Natural killer cell treated with Interleukin-12 subunit alpha and Interleukin-12 subunit beta and Interleukin-15 and Interleukin-18, amount 100 ng/mL, for 72 hours (primary cell): ENCODE results near the gene SPTBN5. TPM values are rescaled to one million over a fixed set of nuclear protein-coding genes. Genes with fewer than 3 reads are reported as not detected.
A peak's percentile ranks its signal among the peaks of the same experiment; 100 is the strongest.
"Not testable (repeated sequence)": the region's sequence is repeated elsewhere in the genome, so short reads cannot be mapped to it uniquely, and the experiment has no call there.

Experiments
- ATAC-seq, 2 donors: fragments of 150-1000 bp; cut with Tn5 transposase in 1 of 2; sonication (Bioruptor Pico), chemical (Tn5 transposase) in 1 of 2; 2 replicates each; pipeline ENCODE4 v1.10.0; 2021
- DNase-seq: peaks from one replicate; pipeline ENCODE4 v3.0.0; 2022; ENCODE audit warnings: low spot score
- H3K27ac Mint-ChIP-seq, 2 donors: 1 replicate in 1 of 2; 2 replicates in 1 of 2; pipeline ENCODE4 v1.8.0; 2022; ENCODE audit warnings: mixed read lengths in 2 of 2, mild to moderate bottlenecking in 1 of 2, moderate library complexity in 1 of 2
- H3K27me3 Mint-ChIP-seq, 2 donors: 1 replicate in 1 of 2; 2 replicates in 1 of 2; pipeline ENCODE4 v1.8.0; 2022; ENCODE audit warnings: mixed read lengths in 2 of 2
- H3K36me3 Mint-ChIP-seq: one replicate; pipeline ENCODE4 v1.8.0; 2022; ENCODE audit warnings: mixed read lengths
- H3K4me1 Mint-ChIP-seq, 2 donors: 1 replicate in 1 of 2; 2 replicates in 1 of 2; pipeline ENCODE4 v1.8.0; 2022; ENCODE audit warnings: low read depth in 2 of 2, mixed read lengths in 2 of 2, mild to moderate bottlenecking in 1 of 2
- H3K4me3 Mint-ChIP-seq: one replicate; pipeline ENCODE4 v1.8.0; 2022; ENCODE audit warnings: mixed read lengths
- H3K9me3 Mint-ChIP-seq: 2 replicates; pipeline ENCODE4 v1.8.0; 2022; ENCODE audit warnings: mixed read lengths
- total RNA-seq, 2 donors: library from RNA; stranded (reverse); gene quantifications; one replicate each; pipeline ENCODE4 v1.2.3, GENCODE V29; 2022

The SPTBN5 gene
- total RNA-seq, 2 donors from 2014 or later, result 1.1 to 2.4 TPM

- Mint-ChIP-seq H3K36me3 (no peaks in the 10 kb centered on the region), H3K27me3 (no peaks in the 10 kb centered on the region)
Observed at GRCh38 chr15:41842229-41842628, 51.6 kb downstream of the SPTBN5 start.

GRCh38 chr15:41841131-41841530, 52.7 kb downstream of the SPTBN5 start:
- Mint-ChIP-seq H3K4me3 (no peak overlapping the region), H3K27me3 (no peaks in the 10 kb centered on the region), H3K36me3 (no peaks in the 10 kb centered on the region), H3K27ac (no peak overlapping the region), H3K4me1 (no peaks in the 10 kb centered on the region), H3K9me3 (no peaks in the 10 kb centered on the region)
- ATAC-seq (no peak), DNase-seq (no peak)

More at GRCh38 chr15:41842229-41842628, 51.6 kb downstream of the SPTBN5 start:
- DNase-seq (no peak), ATAC-seq (no peak)
- no peaks in the 10 kb centered on the region for H3K9me3 Mint-ChIP-seq
- no peak overlapping the region for H3K4me3 Mint-ChIP-seq
- no peaks in the 10 kb centered on the region for H3K4me1 Mint-ChIP-seq
- no peak overlapping the region for H3K27ac Mint-ChIP-seq

- ATAC-seq (no peak), DNase-seq (no peak)
- no peaks in the 10 kb centered on the region for H3K27me3 Mint-ChIP-seq
- no peak overlapping the region for H3K27ac Mint-ChIP-seq
- no peaks in the 10 kb centered on the region for H3K36me3 Mint-ChIP-seq
- no peaks in the 10 kb centered on the region for H3K9me3 Mint-ChIP-seq
- no peak overlapping the region for H3K4me3 Mint-ChIP-seq
- no peaks in the 10 kb centered on the region for H3K4me1 Mint-ChIP-seq
Observed at GRCh38 chr15:41840673-41841072, 53.2 kb downstream of the SPTBN5 start.

- no peak for ATAC-seq
- no peaks in the 10 kb centered on the region for H3K4me1 Mint-ChIP-seq
- DNase-seq, result no peak
- H3K27me3 Mint-ChIP-seq, result no peaks in the 10 kb centered on the region
- H3K27ac Mint-ChIP-seq, result no peak overlapping the region
- no peaks in the 10 kb centered on the region for H3K36me3 Mint-ChIP-seq
- no peak overlapping the region for H3K4me3 Mint-ChIP-seq
- no peaks in the 10 kb centered on the region for H3K9me3 Mint-ChIP-seq
Observed at GRCh38 chr15:41839781-41840491, 53.9 kb downstream of the SPTBN5 start.

GRCh38 chr15:41838400-41838897, 55.4 kb downstream of the SPTBN5 start, which contains the start of gene PLA2G4B:
TSS of gene PLA2G4B (plus strand) at chr15:41838847. CDS start at chr15:41838914, 67 bp downstream.
- H3K27me3 Mint-ChIP-seq, result no peaks in the 10 kb centered on the region

GRCh38 chr15:41836713-41837454, 57.0 kb downstream of the SPTBN5 start:
- no peak overlapping the region for H3K4me3 Mint-ChIP-seq
- H3K9me3 Mint-ChIP-seq, result no peaks in the 10 kb centered on the region
- no peaks in the 10 kb centered on the region for H3K36me3 Mint-ChIP-seq
- peaks cover 11 to 12% of the 10 kb centered on the region in 2 donors for H3K4me1 Mint-ChIP-seq
- DNase-seq (no peak), ATAC-seq (no peak)
- no peak overlapping the region for H3K27ac Mint-ChIP-seq
- H3K27me3 Mint-ChIP-seq, result no peaks in the 10 kb centered on the region

More at GRCh38 chr15:41838400-41838897, 55.4 kb downstream of the SPTBN5 start, which contains the start of gene PLA2G4B:
- H3K27ac Mint-ChIP-seq, result no peak within 1 kb of the TSS
- ATAC-seq, result no peak
- no peaks in the 10 kb centered on the region for H3K9me3 Mint-ChIP-seq
- no peak for DNase-seq
- no peaks in the 10 kb centered on the region for H3K36me3 Mint-ChIP-seq
- peaks cover 4 to 5% of the 10 kb centered on the region in 2 donors for H3K4me1 Mint-ChIP-seq
- no peak within 1 kb of the TSS for H3K4me3 Mint-ChIP-seq

- Mint-ChIP-seq H3K4me1 (peaks cover 16 to 19% of the 10 kb centered on the region in 2 donors), H3K9me3 (no peaks in the 10 kb centered on the region), H3K27me3 (no peaks in the 10 kb centered on the region), H3K36me3 (no peaks in the 10 kb centered on the region), H3K27ac (no peak overlapping the region), H3K4me3 (no peak overlapping the region)
- ATAC-seq (no peak), DNase-seq (no peak)
Observed at GRCh38 chr15:41836073-41836472, 57.8 kb downstream of the SPTBN5 start.

GRCh38 chr15:41834096-41834495, 59.8 kb downstream of the SPTBN5 start:
- Mint-ChIP-seq H3K4me1 (peaks cover 19 to 22% of the 10 kb centered on the region in 2 donors), H3K27ac (no peak overlapping the region)
- ATAC-seq, result no peak

GRCh38 chr15:41832875-41833274, 61.0 kb downstream of the SPTBN5 start:
- Mint-ChIP-seq H3K36me3 (no peaks in the 10 kb centered on the region), H3K9me3 (no peaks in the 10 kb centered on the region), H3K4me3 (no peak overlapping the region), H3K27ac (no peak overlapping the region), H3K27me3 (no peaks in the 10 kb centered on the region), H3K4me1 (peaks cover 27 to 31% of the 10 kb centered on the region in 2 donors)
- DNase-seq (no peak), ATAC-seq (no peak)

More at GRCh38 chr15:41834096-41834495, 59.8 kb downstream of the SPTBN5 start:
- no peaks in the 10 kb centered on the region for H3K27me3 Mint-ChIP-seq
- no peak overlapping the region for H3K4me3 Mint-ChIP-seq
- no peaks in the 10 kb centered on the region for H3K9me3 Mint-ChIP-seq
- no peaks in the 10 kb centered on the region for H3K36me3 Mint-ChIP-seq
- no peak for DNase-seq

GRCh38 chr15:41832208-41832607, 61.6 kb downstream of the SPTBN5 start:
- Mint-ChIP-seq H3K27ac (no peak overlapping the region), H3K27me3 (no peaks in the 10 kb centered on the region), H3K9me3 (no peaks in the 10 kb centered on the region), H3K4me1 (peaks cover 30 to 31% of the 10 kb centered on the region in 2 donors), H3K4me3 (no peak overlapping the region), H3K36me3 (no peaks in the 10 kb centered on the region)
- ATAC-seq (no peak), DNase-seq (no peak)

GRCh38 chr15:41831291-41831690, 62.6 kb downstream of the SPTBN5 start:
- H3K4me1 Mint-ChIP-seq, result peaks cover 31 to 35% of the 10 kb centered on the region in 2 donors
- peak overlapping the region in 1 of 2 donors; percentile 35 for H3K27ac Mint-ChIP-seq

GRCh38 chr15:41829959-41830646, 63.8 kb downstream of the SPTBN5 start:
- peaks cover 31 to 35% of the 10 kb centered on the region in 2 donors for H3K4me1 Mint-ChIP-seq
- ATAC-seq (no peak), DNase-seq (no peak)
- H3K4me3 Mint-ChIP-seq, result no peak overlapping the region
- H3K27ac Mint-ChIP-seq, result no peak overlapping the region
- H3K36me3 Mint-ChIP-seq, result no peaks in the 10 kb centered on the region
- no peaks in the 10 kb centered on the region for H3K9me3 Mint-ChIP-seq
- no peaks in the 10 kb centered on the region for H3K27me3 Mint-ChIP-seq

More at GRCh38 chr15:41831291-41831690, 62.6 kb downstream of the SPTBN5 start:
- not testable (repeated sequence) for H3K9me3 Mint-ChIP-seq, H3K27me3 Mint-ChIP-seq, H3K36me3 Mint-ChIP-seq, DNase-seq
- ATAC-seq, result peak in 1 of 2 donors; percentile 51
- H3K4me3 Mint-ChIP-seq, result peak overlapping the region; percentile 20

- Mint-ChIP-seq H3K4me3 (peak overlapping the region; percentile 90), H3K9me3 (no peaks in the 10 kb centered on the region), H3K27me3 (no peaks in the 10 kb centered on the region), H3K36me3 (no peaks in the 10 kb centered on the region), H3K4me1 (peaks cover 30 to 31% of the 10 kb centered on the region in 2 donors), H3K27ac (peak overlapping the region; percentile 48 to 89)
- DNase-seq (no peak), ATAC-seq (no peak)
Observed at GRCh38 chr15:41828807-41829141, 65.1 kb downstream of the SPTBN5 start.
